Measurements from ENCODE around the gene ADIRF. TPM values are rescaled to one million over a fixed set of nuclear protein-coding genes. Genes with fewer than 3 reads are reported as not detected.
"Not testable (repeated sequence)": the region's sequence is repeated elsewhere in the genome, so short reads cannot be mapped to it uniquely, and the experiment has no call there.

The ADIRF gene
- total RNA-seq, 1 donor from 2014 or later: 790 TPM

DNA sequence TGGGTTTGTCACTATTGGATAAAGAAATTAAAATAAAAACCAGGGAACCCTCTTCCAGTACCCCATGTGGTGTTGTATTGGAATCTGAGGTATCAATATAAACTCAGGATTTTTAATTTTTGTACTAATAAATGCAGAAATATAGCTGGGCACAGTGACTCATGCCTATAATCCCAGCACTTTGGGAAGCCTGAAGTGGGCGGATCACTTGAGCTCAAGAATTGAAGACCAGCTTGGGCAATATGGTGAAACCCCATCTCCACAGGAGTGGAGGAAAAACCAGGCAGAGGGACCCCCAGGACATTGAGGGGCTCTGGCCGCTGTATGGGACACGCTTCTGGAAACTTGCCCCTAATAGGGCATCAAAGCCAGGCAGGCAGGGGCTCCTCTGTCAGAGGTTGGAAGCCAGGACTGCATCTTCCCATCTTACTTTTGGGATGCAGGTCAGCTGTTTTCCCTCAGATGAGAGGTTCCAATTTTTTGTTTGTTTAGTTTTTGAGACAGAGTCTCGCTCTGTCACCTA, 11.1 kb downstream of the ADIRF start:
- DNase-seq (ENCODE audit: low spot score): no peak

DNA sequence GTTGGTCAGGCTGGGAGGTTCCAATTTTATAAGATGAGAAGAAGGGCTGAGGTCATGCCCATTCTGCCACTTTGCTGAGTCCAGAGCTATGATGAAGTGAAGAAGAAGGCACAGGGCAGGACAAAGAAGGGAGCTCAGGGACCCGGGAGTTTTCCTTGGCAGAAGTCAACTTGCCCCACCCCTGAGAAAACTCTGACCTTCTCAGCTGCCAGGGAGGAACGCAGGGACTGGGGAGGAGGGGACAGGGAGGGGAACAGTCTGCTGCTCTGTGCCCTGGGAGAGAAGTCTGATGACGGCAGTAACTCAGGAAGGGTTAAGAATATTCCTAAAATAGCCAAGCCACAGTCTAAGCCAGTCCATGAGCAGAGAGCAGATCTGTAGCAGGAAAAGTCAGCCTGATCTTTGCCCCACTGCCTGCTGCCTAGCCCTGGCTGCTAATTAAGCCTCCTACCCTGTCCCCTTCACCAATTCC, 11.7 kb downstream of the ADIRF start:
- DNase-seq (ENCODE audit: low spot score): no peak

DNA sequence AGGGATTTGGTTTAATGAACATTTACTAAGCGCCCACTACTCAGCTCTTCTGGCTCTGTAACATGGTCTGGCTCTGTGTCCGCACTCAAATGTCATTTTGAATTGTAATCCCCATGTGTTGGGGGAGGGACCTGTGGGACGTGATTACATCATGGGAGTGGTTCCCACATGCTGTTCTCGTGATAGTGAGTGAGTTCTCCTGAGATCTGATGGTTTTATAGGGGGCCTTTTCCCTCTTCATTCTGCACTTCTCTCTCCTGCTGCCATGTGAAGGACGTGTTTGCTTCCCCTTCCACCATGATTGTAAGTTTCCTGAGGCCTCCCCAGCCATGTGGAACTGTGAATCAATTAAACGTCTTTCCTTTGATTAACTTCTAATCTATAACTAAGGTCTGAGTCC, 12.7 kb downstream of the ADIRF start:
- DNase-seq (ENCODE audit: low spot score): not testable (repeated sequence)

DNA sequence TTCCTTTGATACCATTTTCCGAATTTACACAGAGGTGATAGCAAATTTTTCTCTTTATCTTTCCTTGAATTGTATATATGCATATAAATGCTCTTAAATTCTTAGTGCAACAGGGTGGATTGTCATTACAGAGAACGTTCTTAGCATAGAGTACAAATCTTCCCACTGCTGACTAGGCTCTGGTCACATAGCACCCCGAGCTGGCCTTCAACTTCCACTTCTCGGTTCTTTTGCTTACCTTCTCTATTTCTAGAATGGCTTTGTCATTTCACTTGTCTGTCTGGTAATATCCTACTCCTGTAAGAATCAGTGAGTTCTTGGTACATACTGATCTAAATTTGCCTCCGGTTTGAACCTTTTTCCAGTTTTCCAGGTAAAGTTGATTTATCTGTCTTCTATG, 13.4 kb downstream of the ADIRF start:
- DNase-seq (ENCODE audit: low spot score): no peak

DNA sequence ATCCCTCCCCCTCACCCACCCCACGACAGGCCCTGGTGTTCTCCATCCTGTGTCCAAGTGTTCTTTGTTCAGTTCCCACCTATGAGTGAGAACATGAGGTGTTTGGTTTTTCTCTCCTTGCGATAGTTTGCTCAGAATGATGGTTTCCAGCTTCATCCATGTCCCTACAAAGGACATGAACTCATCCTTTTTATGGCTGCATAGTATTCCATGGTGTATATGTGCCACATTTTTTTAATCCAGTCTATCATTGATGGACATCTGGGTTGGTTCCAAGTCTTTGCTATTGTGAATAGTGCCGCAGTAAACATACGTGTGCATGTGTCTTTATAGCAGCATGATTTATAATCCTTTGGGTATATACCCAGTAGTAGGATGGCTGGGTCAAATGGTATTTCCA, 16.2 kb downstream of the ADIRF start:
- not testable (repeated sequence) for DNase-seq (ENCODE audit: low spot score)

DNA sequence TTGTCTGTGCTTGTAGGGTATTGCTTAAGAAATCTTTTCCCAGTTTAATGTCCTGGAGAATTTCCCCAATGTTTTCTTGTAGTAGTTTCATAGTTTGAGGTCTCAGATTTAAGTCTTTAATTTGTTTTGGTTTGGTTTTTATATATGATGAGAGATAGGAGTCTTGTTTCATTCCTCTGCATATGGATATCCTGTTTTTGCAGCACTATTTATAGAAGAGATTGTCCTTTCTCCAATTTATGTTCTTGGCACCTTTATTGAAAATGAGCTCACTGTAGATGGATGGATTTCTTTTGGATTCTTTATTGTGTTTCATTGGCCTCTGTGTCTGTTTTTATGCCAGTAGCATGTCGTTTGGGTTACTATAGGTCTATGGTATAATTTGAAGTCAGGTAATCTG, 20.2 kb downstream of the ADIRF start:
- DNase-seq (ENCODE audit: low spot score): no peak

DNA sequence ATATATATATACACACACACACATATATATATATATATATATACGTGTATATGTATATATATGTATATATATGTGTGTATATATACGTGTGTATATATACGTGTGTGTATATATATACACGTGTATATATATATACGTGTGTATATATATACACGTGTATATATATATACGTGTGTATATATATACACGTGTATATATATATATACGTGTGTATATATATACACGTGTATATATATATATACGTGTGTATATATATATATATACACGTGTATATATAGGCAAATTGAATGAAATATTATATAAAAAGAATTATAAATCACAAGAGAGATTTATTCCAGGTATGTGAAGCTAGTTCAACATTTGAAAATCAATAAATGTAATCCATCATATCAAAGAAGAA, 23.1 kb downstream of the ADIRF start:
- not testable (repeated sequence) for DNase-seq (ENCODE audit: low spot score)

DNA sequence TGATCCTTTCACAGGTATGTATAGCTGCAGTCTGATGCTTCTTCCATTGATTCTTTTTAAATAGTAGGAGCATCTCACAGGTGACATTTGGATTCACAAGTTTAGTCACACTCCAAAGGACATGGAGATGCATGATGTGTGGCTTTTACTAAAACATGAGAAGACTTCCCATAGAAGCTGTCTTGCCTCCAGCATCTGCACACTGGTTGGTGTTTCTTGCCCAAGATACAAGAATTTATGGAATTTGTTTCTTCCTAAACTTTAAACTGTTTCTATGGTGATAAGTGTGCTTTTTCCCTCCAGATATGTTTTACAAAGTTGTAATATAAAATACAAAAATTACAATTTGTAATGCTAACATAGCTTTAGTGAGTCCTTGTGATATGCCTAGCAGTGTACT, 24.2 kb downstream of the ADIRF start:
- no peak for DNase-seq (ENCODE audit: low spot score)

DNA sequence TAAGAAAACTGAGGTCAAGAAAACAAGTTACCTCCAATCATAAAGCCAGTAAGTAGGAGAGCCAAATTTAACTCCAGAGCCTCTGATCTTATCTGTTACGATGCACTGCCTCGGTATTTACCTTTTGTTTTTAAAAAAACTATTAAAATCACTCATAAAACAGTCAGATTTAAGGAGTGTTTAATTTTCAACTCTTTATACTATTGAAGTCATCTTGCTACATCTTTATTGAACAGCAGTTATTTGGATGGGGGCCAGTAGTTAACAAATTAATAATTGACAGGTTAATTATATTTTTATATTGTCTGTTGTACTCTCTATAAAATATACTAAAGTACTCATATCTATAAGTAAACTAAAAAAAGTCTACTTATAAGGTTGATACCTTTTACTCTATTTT, 24.6 kb downstream of the ADIRF start:
- DNase-seq (ENCODE audit: low spot score): no peak

DNA sequence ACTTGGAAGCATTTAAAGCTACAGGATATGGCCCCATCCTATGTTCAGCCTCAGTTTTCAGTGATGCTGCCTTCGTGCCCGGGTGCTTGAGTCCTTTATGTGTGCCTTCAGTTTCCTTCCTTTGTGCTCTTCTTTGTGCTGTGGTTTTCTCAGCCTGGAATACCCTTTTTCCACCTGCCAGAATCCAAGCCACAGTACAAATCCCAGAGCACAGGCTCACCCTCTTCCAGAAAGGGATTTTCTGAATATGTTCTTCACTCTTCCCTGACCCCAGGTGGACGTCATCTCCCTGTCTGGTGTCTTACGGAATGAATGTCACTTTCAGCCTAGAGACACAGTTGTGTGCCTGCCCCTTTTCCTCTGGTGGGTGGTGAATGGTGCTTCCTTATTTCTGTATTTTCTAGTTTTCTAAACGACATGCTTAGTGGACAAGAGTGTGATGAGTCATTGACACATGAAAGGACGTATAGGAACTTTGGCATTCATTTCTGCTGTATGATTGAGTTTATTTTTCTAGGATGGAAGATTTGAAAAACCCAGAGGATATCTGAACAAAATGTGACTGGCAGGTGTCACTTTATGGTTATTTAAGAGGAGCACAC, 31.6 kb downstream of the ADIRF start:
- DNase-seq (ENCODE audit: low spot score): not testable (repeated sequence)

DNA sequence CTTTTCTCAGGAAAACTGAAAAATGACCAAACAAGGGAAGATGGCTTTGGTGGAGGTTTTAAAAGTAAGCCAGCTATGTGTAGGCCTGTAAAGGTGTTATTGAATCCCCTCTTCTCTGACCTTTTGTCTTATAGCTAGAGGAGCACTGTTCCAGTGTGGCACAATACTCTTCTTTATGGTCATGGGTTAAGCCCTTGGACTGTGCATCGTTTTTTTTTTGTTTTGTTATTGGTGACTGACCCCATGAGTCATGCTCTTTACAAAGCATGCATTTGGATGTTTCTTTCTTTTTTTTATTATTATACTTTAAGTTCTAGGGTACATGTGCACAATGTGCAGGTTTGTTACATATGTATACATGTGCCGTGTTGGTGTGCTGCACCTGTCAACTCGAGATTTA, 32.2 kb downstream of the ADIRF start:
- no peak for DNase-seq (ENCODE audit: low spot score)

DNA sequence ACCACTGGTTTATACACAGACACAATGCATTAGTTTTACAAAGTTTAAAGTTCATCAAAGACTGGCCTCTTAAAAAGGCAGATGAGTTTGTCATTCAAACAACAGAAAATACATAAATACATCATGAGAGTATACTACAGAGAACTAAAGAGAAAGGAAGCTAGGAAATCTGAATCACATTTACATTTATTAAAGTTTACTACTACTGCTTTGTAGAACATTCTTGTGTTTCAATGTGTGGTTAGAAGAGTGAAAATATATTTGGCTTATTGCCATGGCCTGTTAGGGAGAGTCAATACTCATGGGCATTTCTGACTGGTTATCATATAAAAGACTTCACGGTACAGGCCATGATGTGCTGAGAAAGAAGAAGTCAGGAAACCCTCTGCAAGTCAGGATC, 38.8 kb downstream of the ADIRF start:
- not testable (repeated sequence) for DNase-seq (ENCODE audit: low spot score)

DNA sequence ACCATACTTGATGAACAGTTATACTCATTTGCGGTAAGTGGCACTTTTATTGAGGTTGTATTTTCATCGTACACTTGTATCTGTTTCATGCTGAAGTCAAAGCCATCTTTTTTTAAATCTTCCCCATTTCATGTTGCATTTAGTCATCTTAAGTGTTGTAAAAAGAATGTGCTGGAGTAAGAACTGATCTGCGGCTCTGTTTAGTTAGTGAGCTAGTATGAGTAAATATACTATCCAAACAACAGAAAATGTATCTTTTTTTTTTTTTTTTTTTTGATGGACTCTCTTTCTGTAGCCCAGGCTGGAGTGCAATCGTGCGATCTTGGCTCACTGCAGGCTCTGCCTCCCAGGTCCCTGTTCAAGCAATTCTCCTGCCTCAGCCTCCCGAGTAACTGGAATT, 39.4 kb downstream of the ADIRF start:
- DNase-seq (ENCODE audit: low spot score): not testable (repeated sequence)

DNA sequence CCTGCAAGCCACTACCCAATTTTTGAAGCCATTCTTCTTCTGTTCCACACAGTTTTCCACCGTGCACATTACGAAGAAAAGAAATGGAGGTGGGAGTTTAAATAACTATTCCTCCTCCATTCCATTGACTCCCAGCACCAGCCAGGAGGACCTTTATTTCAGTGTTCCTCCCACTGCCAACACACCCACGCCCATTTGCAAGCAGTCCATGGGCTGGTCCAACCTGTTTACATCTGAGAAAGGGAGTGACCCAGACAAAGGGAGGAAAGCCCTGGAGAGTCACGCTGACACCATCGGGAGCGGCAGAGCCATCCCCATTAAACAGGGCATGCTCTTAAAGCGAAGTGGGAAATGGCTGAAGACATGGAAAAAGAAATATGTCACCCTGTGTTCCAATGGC, 40.0 kb downstream of the ADIRF start:
- not testable (repeated sequence) for DNase-seq (ENCODE audit: low spot score)

DNA sequence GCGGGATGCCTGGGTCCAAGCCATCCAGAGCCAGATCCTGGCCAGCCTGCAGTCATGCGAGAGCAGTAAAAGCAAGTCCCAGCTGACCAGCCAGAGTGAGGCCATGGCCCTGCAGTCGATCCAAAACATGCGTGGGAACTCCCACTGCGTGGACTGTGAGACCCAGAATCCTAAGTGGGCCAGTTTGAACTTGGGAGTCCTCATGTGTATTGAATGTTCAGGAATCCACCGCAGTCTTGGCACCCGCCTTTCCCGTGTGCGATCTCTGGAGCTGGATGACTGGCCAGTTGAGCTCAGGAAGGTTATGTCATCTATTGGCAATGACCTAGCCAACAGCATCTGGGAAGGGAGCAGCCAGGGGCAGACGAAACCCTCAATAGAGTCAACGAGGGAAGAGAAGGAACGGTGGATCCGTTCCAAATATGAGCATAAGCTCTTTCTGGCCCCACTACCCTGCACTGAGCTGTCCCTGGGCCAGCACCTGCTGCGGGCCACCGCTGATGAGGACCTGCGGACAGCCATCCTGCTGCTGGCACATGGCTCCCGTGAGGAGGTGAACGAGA, 40.9 kb downstream of the ADIRF start:
- DNase-seq (ENCODE audit: low spot score): not testable (repeated sequence)

DNA sequence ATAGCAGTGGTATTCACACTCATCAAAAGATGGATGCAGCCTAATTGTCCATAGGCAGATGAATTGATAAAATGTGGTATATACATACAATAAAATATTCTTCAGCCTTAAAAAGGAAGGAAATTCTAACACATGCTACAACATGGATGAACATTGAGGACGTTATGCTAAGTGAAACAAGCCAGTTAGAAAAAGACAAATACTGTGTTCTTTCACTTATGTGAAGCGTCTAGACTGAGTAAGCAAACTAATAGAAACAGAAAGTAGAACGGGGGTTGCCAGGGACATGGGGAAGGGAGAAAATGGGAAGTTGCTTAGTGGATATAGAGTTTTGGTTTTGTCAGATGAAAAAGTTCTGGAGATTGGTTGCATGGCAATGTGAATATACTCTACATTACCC, 45.2 kb downstream of the ADIRF start:
- not testable (repeated sequence) for DNase-seq (ENCODE audit: low spot score)

DNA sequence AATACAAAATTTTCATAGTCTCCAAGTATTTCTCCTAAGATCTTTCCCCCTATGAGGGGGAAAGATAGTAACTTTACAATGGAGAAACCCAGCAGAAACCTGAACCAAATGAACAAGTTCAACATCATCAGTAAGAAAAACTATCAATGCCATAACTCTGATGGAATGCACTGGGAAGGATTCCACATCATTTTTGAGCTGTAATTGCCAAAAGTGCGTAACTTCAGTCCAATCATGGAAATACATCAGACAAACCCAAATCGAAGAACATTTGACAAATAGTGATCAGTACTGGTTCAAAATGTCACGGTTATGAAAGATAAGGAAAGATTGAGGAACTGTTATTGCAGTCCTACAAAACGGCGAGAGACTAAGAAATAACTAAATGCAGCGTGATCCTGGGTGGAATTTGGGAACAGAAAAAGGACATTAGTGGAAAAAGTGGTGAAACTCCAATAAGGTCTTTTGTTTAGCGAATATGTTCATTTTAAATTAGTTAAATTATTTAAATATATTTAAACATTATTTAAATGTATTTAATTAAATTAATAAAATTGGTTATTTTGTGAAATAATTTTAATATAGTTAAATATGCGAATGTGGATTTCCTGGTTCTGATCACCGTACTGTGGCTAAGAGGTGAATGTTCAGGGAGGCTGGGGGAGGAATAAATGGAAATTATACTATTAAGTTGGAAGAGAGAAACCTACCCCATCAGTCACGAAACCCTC, 46.9 kb downstream of the ADIRF start:
- DNase-seq (ENCODE audit: low spot score): not testable (repeated sequence)

DNA sequence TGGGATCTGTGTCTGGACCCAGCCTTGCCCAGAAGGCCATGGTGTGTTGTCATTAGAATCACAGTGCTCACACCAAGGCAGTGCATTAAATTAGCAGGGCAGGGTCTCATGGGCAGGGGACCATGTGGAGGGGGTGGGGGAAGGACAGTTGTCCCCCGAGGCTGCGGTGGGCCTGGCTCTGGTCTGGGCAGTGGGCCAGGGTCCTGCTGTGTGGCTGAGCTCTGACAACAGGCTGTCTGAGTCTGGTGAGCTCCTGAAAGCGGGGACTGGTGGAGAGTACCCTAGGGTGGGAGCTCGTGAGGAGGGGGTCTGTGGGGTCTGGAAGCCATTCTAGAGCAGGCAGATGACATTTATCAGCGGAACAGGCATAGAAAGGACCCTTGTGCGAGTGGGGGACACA, 49.8 kb downstream of the ADIRF start:
- DNase-seq (ENCODE audit: low spot score): not testable (repeated sequence)

DNA sequence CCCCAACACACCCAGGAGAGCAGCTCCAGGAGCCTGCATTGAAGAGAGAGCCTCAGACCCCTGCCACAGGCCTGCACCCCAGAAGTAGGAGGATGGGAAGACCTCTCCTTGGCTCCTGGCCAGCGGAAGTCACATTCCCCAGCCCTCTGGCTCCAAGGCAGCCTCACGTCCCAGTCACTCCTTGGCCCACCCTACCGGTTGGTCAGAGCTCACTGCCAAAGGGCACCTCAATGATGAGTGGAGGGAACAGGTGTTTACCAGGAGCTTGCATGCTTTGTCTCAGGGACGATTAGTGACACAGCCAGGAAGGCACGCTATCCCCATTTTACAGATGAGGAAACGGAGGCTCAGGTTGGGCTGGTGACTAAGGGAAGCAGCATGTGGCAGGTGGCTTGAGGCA, 50.8 kb downstream of the ADIRF start:
- DNase-seq (ENCODE audit: low spot score): not testable (repeated sequence)

DNA sequence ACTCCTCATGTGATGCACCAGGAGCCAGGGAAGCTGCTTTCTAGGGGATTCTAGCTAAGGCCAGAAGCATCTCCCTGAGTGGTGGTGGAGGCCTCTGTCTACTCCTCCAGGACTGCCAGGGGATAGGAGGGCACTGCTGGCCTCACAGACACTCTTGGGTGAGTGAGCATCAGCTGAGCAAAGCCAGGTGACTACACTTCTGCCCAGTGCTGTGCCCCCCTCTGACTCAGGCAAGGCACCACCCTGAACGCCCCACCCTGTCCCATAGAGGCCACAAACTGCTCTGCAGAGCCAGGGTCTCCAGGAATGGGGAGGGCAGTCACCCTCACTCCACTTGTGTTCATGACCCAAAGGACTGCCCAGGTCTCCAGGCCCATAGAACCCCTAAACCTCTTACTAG, 51.2 kb downstream of the ADIRF start:
- DNase-seq (ENCODE audit: low spot score): not testable (repeated sequence)

DNA sequence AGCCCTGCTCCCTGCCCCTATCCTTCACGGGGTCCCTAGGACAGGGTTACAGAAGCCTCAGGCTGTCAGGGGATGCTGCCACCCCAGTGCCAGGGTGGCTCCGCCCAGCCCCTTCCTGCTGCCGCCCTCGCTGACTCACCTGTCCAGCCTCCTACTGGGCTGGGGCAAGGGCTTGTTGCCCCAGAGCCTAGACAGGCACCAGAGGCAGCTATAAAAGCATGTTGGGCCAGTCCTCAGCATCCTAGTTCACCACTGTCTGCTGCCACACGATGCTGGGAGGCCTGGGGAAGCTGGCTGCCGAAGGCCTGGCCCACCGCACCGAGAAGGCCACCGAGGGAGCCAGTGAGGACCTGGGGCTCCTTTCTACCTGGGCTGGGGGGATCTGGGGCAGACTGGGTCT, 51.8 kb downstream of the ADIRF start, which contains the start of gene FAM25A:
Gene FAM25A, plus strand, starts transcription at position 239 of the 400 bp plus-strand sequence. Its CDS starts 31 bp downstream, at position 270.
- DNase-seq (ENCODE audit: low spot score): not testable (repeated sequence)

Data from ureter (tissue), 1 donor.